CD4-positive, alpha-beta T cell treated with Interleukin-4 for 4 hours (primary cell): Measurements from ENCODE around the gene SRD5A1.

Source experiments
- DNase-seq: peaks from one replicate; pipeline ENCODE4 v3.0.0-alpha.2; 2020

Gene SRD5A1

GRCh38 chr5:6715271-6715670 lies 82.0 kb downstream of the SRD5A1 start:
- DNase-seq: no peak

- DNase-seq: peak; percentile 61
These were observed 82.8 kb downstream of the SRD5A1 start for GRCh38 chr5:6715758-6716628.

- DNase-seq: no peak
These were observed 83.4 kb downstream of the SRD5A1 start for GRCh38 chr5:6716629-6717149.

- no peak for DNase-seq
These were observed 84.0 kb downstream of the SRD5A1 start for GRCh38 chr5:6717247-6717646.

- no peak for DNase-seq
These were observed 84.4 kb downstream of the SRD5A1 start for GRCh38 chr5:6717687-6718086.

GRCh38 chr5:6718161-6718681 lies 85.0 kb downstream of the SRD5A1 start:
- no peak for DNase-seq

GRCh38 chr5:6718718-6719117 lies 85.5 kb downstream of the SRD5A1 start:
- no peak for DNase-seq

GRCh38 chr5:6719417-6719816 lies 86.2 kb downstream of the SRD5A1 start:
- DNase-seq: no peak

GRCh38 chr5:6719896-6720560 lies 86.8 kb downstream of the SRD5A1 start:
- no peak for DNase-seq

- no peak for DNase-seq
These were observed 87.3 kb downstream of the SRD5A1 start for GRCh38 chr5:6720561-6720921.

GRCh38 chr5:6721442-6721841 lies 88.2 kb downstream of the SRD5A1 start:
- no peak for DNase-seq

GRCh38 chr5:6722015-6722414 lies 88.8 kb downstream of the SRD5A1 start:
- no peak for DNase-seq

- DNase-seq: no peak
These were observed 90.0 kb downstream of the SRD5A1 start for GRCh38 chr5:6723122-6723815.

GRCh38 chr5:6723816-6724300 lies 90.6 kb downstream of the SRD5A1 start:
- DNase-seq: no peak
